Parathyroid adenoma (tissue), 2 donors: ENCODE data around the gene CIC.

Source experiments
- H2AFZ ChIP-seq: fragments of 300-600 bp; sonication (generic); one replicate; pipeline ENCODE4 v1.7.0; 2017; ENCODE audit warnings: antibody characterized with exemption, mild to moderate bottlenecking
- H3K27ac ChIP-seq: fragments of 300-600 bp; sonication (generic); one replicate; pipeline ENCODE4 v1.7.0; 2017
- H3K27me3 ChIP-seq: fragments of 300-600 bp; sonication (generic); one replicate; pipeline ENCODE4 v1.7.0; 2017; ENCODE audit warnings: low read length; ENCODE audit not compliant: control insufficient read depth, insufficient read depth
- H3K36me3 ChIP-seq: fragments of 300-600 bp; sonication (generic); one replicate; pipeline ENCODE4 v1.7.0; 2017; ENCODE audit warnings: low read length; ENCODE audit not compliant: control insufficient read depth, insufficient read depth
- H3K4me1 ChIP-seq: fragments of 300-600 bp; sonication (generic); one replicate; pipeline ENCODE4 v1.7.0; 2017; ENCODE audit warnings: control low read depth
- H3K4me2 ChIP-seq: fragments of 300-600 bp; sonication (generic); one replicate; pipeline ENCODE4 v1.7.0; 2017; ENCODE audit warnings: low read length
- H3K4me3 ChIP-seq: fragments of 300-600 bp; sonication (generic); one replicate; pipeline ENCODE4 v1.7.0; 2017; ENCODE audit warnings: low read depth, low read length
- H3K79me2 ChIP-seq: fragments of 300-600 bp; sonication (generic); one replicate; pipeline ENCODE4 v1.7.0; 2017; ENCODE audit warnings: control low read depth
- H3K9ac ChIP-seq: fragments of 300-600 bp; sonication (generic); one replicate; pipeline ENCODE4 v1.7.0; 2017; ENCODE audit warnings: mild to moderate bottlenecking
- H3K9me3 ChIP-seq: fragments of 300-600 bp; sonication (generic); one replicate; pipeline ENCODE4 v1.7.0; 2017; ENCODE audit warnings: low read length; ENCODE audit not compliant: control insufficient read depth
- CTCF ChIP-seq: fragments of 300-600 bp; sonication (generic); IDR thresholded peaks from one replicate; pipeline ENCODE4 v1.7.0; 2017; ENCODE audit warnings: antibody characterized with exemption, mild to moderate bottlenecking
- donor health status: primary hyperparathyroidism.

Gene CIC

GRCh38 chr19:42290523-42291434, 21.7 kb downstream of the CIC start:
- Histone ChIP-seq H3K4me1 (peaks cover 9% of the 10 kb centered on the region), H3K79me2 (no peaks in the 10 kb centered on the region), H3K9ac (no peak overlapping the region), H3K27ac (no peak overlapping the region), H3K27me3 (no peaks in the 10 kb centered on the region), H2AFZ (no peak overlapping the region), H3K9me3 (no peaks in the 10 kb centered on the region), H3K36me3 (no peaks in the 10 kb centered on the region), H3K4me2 (no peak overlapping the region), H3K4me3 (no peak overlapping the region)
- peak; percentile 48 for TF ChIP-seq CTCF

- no peak overlapping the region for H2AFZ ChIP-seq
- no peaks in the 10 kb centered on the region for H3K36me3 ChIP-seq
- no peaks in the 10 kb centered on the region for H3K9me3 ChIP-seq
- no peaks in the 10 kb centered on the region for H3K79me2 ChIP-seq
- H3K4me2 ChIP-seq = no peak overlapping the region
- H3K4me1 ChIP-seq = peaks cover 3% of the 10 kb centered on the region
- H3K4me3 ChIP-seq = no peak overlapping the region
- H3K27me3 ChIP-seq = no peaks in the 10 kb centered on the region
- TF ChIP-seq CTCF = no peak
- H3K27ac ChIP-seq = no peak overlapping the region
- no peak overlapping the region for H3K9ac ChIP-seq
These were observed 22.4 kb downstream of the CIC start for GRCh38 chr19:42291435-42291810.

GRCh38 chr19:42292042-42292960, 23.2 kb downstream of the CIC start:
- H3K4me3 ChIP-seq = no peak overlapping the region
- H3K27ac ChIP-seq = no peak overlapping the region
- H3K9ac ChIP-seq = no peak overlapping the region
- no peaks in the 10 kb centered on the region for H3K27me3 ChIP-seq
- H3K4me2 ChIP-seq = no peak overlapping the region
- TF ChIP-seq CTCF = no peak
- H3K36me3 ChIP-seq = no peaks in the 10 kb centered on the region
- H2AFZ ChIP-seq = no peak overlapping the region
- H3K9me3 ChIP-seq = no peaks in the 10 kb centered on the region
- no peaks in the 10 kb centered on the region for H3K79me2 ChIP-seq
- H3K4me1 ChIP-seq = no peaks in the 10 kb centered on the region

- no peak overlapping the region for H3K4me3 ChIP-seq
- no peak for TF ChIP-seq CTCF
- H3K27me3 ChIP-seq = no peaks in the 10 kb centered on the region
- H3K4me2 ChIP-seq = no peak overlapping the region
- H3K4me1 ChIP-seq = no peaks in the 10 kb centered on the region
- H3K9me3 ChIP-seq = no peaks in the 10 kb centered on the region
- no peak overlapping the region for H3K27ac ChIP-seq
- H3K79me2 ChIP-seq = no peaks in the 10 kb centered on the region
- H3K36me3 ChIP-seq = no peaks in the 10 kb centered on the region
- no peak overlapping the region for H2AFZ ChIP-seq
- no peak overlapping the region for H3K9ac ChIP-seq
These were observed 23.9 kb downstream of the CIC start for GRCh38 chr19:42292963-42293362.
